Gastrocnemius medialis (tissue), 4 donors: Measurements from ENCODE around the gene PTX4.

Experiments used
- POLR2A ChIP-seq, 2 donors: fragments of 450-650 bp; IDR thresholded peaks; one replicate each; pipeline ENCODE4 v1.6.1; 2017; ENCODE audit warnings: antibody characterized with exemption in 2 of 2, mild to moderate bottlenecking in 2 of 2, moderate library complexity in 2 of 2
- TF ChIP-seq, protein P1 (sequence below), 5 experiments: fragments of 450-650 bp in 3 of 5; fragments of 200-600 bp in 2 of 5; sonication (generic) in 2 of 5; IDR thresholded peaks in 4 of 5; conservative IDR thresholded peaks in 1 of 5; 1 replicate in 4 of 5; 2 replicates in 1 of 5; pipeline ENCODE4 v1.5.1; 2016 to 2019; ENCODE audit warnings: antibody characterized with exemption in 5 of 5, mild to moderate bottlenecking in 3 of 5, moderate library complexity in 3 of 5

DNA sequence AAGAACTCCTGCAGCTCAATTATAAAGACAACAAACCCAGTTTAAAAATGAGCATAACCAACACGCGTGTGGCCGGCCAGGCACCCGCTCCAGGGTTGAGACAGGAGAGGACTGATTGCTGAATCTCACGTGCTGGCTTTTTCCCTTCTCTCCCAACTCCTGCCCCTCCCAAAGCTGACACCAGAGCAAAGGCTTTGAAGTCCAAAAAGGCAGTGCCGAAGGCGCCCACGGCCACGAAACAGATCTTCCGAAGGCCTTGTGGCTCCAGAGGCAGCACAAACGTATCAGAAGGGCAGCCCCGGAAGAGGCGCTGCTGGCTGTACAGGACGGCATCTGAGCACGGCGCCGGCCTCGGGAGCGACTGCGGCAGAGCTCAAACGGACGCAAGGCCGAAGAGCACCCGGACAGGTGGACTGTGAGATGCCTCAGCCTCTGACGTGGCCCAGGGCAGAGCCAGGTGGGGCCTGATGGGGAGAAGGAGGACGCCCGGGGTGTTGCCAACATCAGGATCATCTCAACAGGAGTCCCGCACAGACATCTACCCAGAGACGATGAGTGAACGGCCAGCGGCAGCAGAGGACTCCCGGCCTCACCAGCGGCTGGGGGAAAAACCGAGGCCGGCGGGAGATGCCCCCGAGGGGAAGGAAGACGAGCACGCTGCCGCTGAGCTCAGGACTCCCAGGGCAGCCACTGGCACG, 24.4 kb downstream of the PTX4 start:
- no peak for TF ChIP-seq POLR2A (IDR thresholded peaks at IDR 0.05)
- TF ChIP-seq, protein P1, sequence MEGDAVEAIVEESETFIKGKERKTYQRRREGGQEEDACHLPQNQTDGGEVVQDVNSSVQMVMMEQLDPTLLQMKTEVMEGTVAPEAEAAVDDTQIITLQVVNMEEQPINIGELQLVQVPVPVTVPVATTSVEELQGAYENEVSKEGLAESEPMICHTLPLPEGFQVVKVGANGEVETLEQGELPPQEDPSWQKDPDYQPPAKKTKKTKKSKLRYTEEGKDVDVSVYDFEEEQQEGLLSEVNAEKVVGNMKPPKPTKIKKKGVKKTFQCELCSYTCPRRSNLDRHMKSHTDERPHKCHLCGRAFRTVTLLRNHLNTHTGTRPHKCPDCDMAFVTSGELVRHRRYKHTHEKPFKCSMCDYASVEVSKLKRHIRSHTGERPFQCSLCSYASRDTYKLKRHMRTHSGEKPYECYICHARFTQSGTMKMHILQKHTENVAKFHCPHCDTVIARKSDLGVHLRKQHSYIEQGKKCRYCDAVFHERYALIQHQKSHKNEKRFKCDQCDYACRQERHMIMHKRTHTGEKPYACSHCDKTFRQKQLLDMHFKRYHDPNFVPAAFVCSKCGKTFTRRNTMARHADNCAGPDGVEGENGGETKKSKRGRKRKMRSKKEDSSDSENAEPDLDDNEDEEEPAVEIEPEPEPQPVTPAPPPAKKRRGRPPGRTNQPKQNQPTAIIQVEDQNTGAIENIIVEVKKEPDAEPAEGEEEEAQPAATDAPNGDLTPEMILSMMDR (IDR thresholded peaks at IDR 0.05 in 4 of 5, conservative IDR thresholded peaks at IDR 0.05 in 1 of 5): no peak
